Left lung (tissue), 10 donors: ENCODE results near the gene MED6. TPM values are rescaled to one million over a fixed set of nuclear protein-coding genes. Genes with fewer than 3 reads are reported as not detected.

Source experiments
- ATAC-seq: fragments of 200-7000 bp; cut with Tn5 transposase; one replicate; pipeline ENCODE4 v1.9.1; 2020; ENCODE audit warnings: moderate library complexity
- DNase-seq, 4 donors: peaks; one replicate each; pipeline ENCODE4 v3.0.0-alpha.2; 2013 to 2020
- H3K27ac ChIP-seq, 2 donors: fragments of 200-600 bp; sonication (generic) in 1 of 2; one replicate each; pipeline versions ENCODE4 v1.5.0 to v1.8.0; 2020 to 2021
- H3K27me3 ChIP-seq, 2 donors: fragments of 200-600 bp; sonication (generic) in 1 of 2; one replicate each; pipeline versions ENCODE4 v1.5.0 to v1.8.0; 2020 to 2021
- H3K36me3 ChIP-seq, 2 donors: fragments of 200-600 bp; sonication (generic) in 1 of 2; one replicate each; pipeline versions ENCODE4 v1.5.0 to v1.8.0; 2020 to 2021
- H3K4me1 ChIP-seq, 2 donors: fragments of 200-600 bp; one replicate each; pipeline ENCODE4 v1.8.0; 2021
- H3K4me3 ChIP-seq, 2 donors: fragments of 200-600 bp; sonication (generic) in 1 of 2; one replicate each; pipeline versions ENCODE4 v1.5.0 to v1.8.0; 2020 to 2021; ENCODE audit warnings: mild to moderate bottlenecking in 1 of 2
- H3K9me3 ChIP-seq, 2 donors: fragments of 200-600 bp; sonication (generic) in 1 of 2; one replicate each; pipeline versions ENCODE4 v1.5.0 to v1.8.0; 2020 to 2021
- intact Hi-C, 2 donors: fragments of 100-400 bp; cut with DNase I; formaldehyde crosslinking; loops; one replicate each; pipeline versions ENCODE4 v1.11.2 to v1.14.2; 2022
- polyA plus RNA-seq, 6 donors: library from polyadenylated mRNA; unstranded; fragments of 120-200 nt; gene quantifications; one replicate each; pipeline ENCODE4 v1.2.1, GENCODE V29; 2013; ENCODE audit not compliant: insufficient read length in 6 of 6
- total RNA-seq, 2 donors: library from RNA; stranded (reverse); fragmentation: NEBNext Ultra II Directional; extraction: Animal tissue kit (Norgen Biotek cat#: 25700); gene quantifications; one replicate each; pipeline ENCODE4 v1.2.1, GENCODE V29; 2021
- TF ChIP-seq, protein P1 (sequence below), 2 donors: fragments of 200-600 bp; sonication (generic) in 1 of 2; IDR thresholded peaks; one replicate each; pipeline versions ENCODE4 v1.5.0 to v1.8.0; 2021; ENCODE audit warnings: antibody characterized with exemption in 2 of 2
- donor health status: DM: no; HTN: yes; CAD: no.
- donor health status: DM: no; HTN: no; CAD: no.

Gene MED6
- total and polyA plus RNA-seq, 8 donors = 23.2 to 50.9 (median 41.6) TPM

DNA sequence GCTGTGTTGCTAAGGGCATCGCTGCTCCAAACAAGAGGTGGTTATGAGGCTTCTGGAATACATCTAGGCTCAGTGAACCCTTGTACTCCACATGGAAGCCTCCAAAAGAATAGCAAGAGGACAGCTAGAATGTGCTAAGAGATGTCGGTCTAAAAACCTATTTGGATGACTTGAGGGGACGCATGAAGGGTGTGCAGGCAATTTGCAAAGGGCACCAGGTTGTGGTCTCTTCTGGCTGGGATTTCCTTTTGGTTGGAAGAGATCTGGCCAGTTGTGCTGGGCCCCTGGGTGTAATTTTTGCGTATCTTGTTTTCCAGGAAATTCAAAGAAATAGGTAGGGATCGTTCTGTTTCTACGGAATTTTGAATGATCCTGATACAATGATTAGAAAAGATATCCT, 45.4 kb upstream of the MED6 start:
- no peaks in the 10 kb centered on the region for H3K9me3 ChIP-seq
- peaks cover 3 to 14% of the 10 kb centered on the region in 2 donors for H3K4me1 ChIP-seq
- no peaks in the 10 kb centered on the region for H3K36me3 ChIP-seq
- DNase-seq (no peak), ATAC-seq (no peak)
- TF ChIP-seq, protein P1, sequence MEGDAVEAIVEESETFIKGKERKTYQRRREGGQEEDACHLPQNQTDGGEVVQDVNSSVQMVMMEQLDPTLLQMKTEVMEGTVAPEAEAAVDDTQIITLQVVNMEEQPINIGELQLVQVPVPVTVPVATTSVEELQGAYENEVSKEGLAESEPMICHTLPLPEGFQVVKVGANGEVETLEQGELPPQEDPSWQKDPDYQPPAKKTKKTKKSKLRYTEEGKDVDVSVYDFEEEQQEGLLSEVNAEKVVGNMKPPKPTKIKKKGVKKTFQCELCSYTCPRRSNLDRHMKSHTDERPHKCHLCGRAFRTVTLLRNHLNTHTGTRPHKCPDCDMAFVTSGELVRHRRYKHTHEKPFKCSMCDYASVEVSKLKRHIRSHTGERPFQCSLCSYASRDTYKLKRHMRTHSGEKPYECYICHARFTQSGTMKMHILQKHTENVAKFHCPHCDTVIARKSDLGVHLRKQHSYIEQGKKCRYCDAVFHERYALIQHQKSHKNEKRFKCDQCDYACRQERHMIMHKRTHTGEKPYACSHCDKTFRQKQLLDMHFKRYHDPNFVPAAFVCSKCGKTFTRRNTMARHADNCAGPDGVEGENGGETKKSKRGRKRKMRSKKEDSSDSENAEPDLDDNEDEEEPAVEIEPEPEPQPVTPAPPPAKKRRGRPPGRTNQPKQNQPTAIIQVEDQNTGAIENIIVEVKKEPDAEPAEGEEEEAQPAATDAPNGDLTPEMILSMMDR (IDR thresholded peaks at IDR 0.05) = no peak
- no peak overlapping the region for H3K27ac ChIP-seq
- H3K4me3 ChIP-seq = no peak overlapping the region
- intact Hi-C loops = no loop called here
- peaks cover 9 to 31% of the 10 kb centered on the region in 2 donors for H3K27me3 ChIP-seq

- DNase-seq (no peak), ATAC-seq (no peak)
- Histone ChIP-seq H3K27ac (no peak overlapping the region), H3K27me3 (peaks cover 9 to 48% of the 10 kb centered on the region in 2 donors), H3K36me3 (no peaks in the 10 kb centered on the region), H3K9me3 (no peaks in the 10 kb centered on the region), H3K4me1 (peaks cover 3 to 20% of the 10 kb centered on the region in 2 donors), H3K4me3 (no peak overlapping the region)
- TF ChIP-seq, protein P1 (IDR thresholded peaks at IDR 0.05) = no peak
- intact Hi-C loops = no loop called here
These were observed 43.5 kb upstream of the MED6 start for GRCh38 chr14:70643967-70644366.

GRCh38 chr14:70642303-70643235, 42.1 kb upstream of the MED6 start:
- ATAC-seq = peak; percentile 28

DNA sequence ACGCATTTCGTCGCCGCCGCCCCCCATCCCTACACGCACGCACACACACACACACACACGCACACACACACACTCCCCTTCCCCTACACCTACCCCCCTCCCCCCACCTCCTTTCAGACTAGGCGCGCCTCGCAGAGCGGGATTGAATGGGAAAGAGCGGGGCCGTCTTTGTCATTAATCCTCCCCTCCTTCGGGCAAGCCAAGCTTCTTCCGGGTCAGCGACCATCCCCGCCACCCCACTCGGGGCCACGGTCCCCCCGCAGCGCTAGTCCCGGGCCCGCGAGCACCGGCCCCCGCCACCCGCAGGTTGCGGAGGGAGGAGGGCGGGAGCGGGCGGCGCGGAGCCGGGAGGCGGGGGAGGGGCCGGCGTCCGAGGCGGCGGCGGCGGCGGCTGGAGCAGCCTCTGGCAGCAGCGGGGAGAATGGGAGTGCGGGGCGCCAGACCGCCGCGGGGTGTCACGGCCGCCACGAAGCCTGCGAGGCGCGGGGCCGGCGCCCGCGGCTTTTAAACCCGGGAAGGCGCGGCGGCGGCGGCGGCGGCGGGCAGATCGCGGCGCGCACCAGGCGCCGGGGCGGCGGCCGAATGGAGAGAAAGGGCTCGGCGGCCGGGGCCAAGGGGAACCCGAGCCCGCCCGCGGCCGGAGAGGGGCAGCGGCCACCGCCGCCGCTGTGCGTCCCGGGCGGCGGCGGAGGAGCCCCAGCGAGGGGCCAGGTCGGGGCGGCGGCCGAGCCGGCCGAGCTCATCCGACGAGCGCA, 41.3 kb upstream of the MED6 start, which contains the start of gene TTC9:
TSS of gene TTC9 (plus strand) at position 369 of the 755 bp plus-strand sequence. CDS start at position 583, 214 bp downstream.
- Histone ChIP-seq H3K27ac (peak within 1 kb of the TSS in 1 of 2 donors; percentile 37), H3K36me3 (no peaks in the 10 kb centered on the region), H3K27me3 (peaks cover 9 to 53% of the 10 kb centered on the region in 2 donors), H3K4me3 (peak within 1 kb of the TSS; percentile 56 to 65), H3K4me1 (peaks cover 3 to 20% of the 10 kb centered on the region in 2 donors), H3K9me3 (no peaks in the 10 kb centered on the region)
- TF ChIP-seq, protein P1 (IDR thresholded peaks at IDR 0.05) = no peak
- ATAC-seq (peak; percentile 78), DNase-seq (peak in 2 of 4 donors; percentile 24 to 89)
- intact Hi-C loops = no loop called here

More at GRCh38 chr14:70642303-70643235, 42.1 kb upstream of the MED6 start:
- intact Hi-C loops = no loop called here
- Histone ChIP-seq H3K4me3 (peak overlapping the region; percentile 56 to 65), H3K9me3 (no peaks in the 10 kb centered on the region), H3K27me3 (peaks cover 9 to 53% of the 10 kb centered on the region in 2 donors), H3K36me3 (no peaks in the 10 kb centered on the region), H3K4me1 (peaks cover 3 to 20% of the 10 kb centered on the region in 2 donors), H3K27ac (peak overlapping the region in 1 of 2 donors; percentile 28)
- DNase-seq = peak in 2 of 4 donors; percentile 6 to 79
- TF ChIP-seq, protein P1 (IDR thresholded peaks at IDR 0.05) = no peak
